GM12801 (cell line): Measurements from ENCODE around the gene PCNX1.

Experiments
- TF ChIP-seq, protein P1 (sequence below): IDR thresholded peaks from one replicate; pipeline ENCODE4 v1.5.1; 2011; ENCODE audit warnings: control low read depth; ENCODE audit not compliant: insufficient read length; ENCODE audit errors: extremely low read depth

PCNX1 gene

DNA sequence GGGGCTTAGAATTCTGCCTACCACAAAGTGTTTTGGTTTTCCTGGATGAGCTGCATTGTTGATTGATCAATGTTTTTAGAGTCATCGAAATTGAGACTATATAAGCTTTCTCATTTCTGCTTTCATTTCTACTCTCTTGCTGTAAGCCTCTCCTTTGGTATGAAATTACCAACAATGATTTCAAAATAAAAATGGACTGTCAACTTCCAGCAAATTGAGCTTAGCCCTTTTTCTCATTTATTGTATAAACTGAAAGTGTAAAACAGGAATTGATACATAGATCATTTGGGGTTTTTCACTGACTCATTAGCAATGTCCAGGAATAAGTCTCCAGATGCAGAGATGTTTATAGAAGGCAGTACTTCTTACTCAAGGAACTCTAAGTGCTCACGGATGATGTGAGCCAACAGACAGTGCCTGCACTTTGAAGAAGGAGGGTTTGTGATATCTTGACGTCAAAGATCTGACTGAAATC is 20.0 kb upstream of the PCNX1 start:
- TF ChIP-seq, protein P1, sequence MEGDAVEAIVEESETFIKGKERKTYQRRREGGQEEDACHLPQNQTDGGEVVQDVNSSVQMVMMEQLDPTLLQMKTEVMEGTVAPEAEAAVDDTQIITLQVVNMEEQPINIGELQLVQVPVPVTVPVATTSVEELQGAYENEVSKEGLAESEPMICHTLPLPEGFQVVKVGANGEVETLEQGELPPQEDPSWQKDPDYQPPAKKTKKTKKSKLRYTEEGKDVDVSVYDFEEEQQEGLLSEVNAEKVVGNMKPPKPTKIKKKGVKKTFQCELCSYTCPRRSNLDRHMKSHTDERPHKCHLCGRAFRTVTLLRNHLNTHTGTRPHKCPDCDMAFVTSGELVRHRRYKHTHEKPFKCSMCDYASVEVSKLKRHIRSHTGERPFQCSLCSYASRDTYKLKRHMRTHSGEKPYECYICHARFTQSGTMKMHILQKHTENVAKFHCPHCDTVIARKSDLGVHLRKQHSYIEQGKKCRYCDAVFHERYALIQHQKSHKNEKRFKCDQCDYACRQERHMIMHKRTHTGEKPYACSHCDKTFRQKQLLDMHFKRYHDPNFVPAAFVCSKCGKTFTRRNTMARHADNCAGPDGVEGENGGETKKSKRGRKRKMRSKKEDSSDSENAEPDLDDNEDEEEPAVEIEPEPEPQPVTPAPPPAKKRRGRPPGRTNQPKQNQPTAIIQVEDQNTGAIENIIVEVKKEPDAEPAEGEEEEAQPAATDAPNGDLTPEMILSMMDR = no peak

DNA sequence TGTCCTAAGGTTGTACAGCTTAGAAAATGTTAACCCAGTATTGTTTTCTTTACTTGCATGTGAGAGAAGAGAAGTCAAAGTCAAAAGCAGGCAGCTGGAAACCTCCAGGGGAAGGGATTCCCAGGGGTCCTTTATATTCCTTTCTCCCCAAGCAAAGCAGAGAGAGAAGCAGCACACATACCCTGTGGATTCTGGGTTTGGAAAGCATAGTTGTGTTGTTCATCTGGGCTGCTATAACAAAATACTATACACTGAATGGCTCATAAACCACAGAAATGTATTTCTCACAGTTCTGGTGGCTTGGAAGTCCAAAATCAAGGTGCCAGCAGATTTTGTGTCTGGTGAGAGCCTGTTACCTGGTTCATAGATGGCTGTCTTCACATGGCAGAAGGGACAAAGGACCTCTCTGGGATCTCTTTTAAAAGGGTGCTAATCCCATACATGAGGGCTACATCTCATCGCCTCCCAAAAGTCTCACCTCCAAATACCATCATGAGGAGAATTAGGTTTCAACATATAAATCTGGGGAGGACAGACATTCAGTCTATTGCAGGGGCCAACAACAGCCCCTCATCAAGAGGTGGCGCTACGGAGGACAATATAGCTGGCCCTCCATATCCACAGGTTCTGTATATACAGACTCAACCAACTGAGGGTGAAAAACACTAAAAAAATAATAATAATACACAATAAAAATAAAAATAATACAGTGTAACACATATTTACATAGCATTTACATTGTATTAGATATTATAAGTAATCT is 19.3 kb upstream of the PCNX1 start:
- TF ChIP-seq, protein P1 = no peak

DNA sequence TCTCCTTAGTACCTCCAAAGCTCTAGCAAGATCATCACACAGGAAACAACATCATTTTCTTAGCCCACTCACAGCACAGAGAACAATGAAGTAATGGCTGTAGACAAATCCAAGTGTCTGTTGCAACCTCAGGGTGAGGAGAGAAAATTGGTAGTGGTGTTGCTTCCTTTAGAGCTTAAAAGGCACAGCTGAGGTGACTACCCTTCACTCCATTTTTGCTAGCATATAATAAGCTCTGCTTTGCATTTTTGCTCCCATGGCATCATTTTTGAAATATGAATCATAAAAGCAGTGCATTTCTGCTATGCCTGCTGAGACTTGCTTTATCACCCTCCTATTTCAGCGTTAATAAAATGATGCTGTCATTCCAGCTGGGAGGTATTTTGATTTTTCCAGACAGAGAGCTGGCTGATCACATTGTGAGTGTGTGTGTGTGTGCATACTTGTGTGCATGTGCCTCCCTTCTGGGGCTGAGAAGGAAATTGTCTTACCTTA is 18.5 kb upstream of the PCNX1 start:
- TF ChIP-seq, protein P1 = no peak

DNA sequence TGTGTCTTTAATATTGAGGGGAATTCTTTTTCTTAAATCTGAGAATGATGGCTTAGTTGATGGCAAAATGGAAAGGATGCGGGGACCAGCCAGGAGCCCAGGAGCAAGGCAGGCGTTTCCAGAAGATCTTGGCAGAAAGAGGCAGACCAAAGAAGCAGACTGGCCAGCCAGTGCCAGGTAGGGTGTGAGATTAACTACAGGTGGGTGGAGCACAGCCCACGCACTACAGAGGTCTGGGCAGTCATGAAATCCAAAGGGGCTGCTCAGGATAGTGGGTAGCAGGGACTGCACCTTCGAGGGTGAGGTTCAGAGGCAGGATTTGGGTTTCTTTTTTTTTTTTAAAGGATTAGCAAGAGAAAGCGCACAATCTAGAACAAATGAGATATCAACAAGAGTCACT is 17.7 kb upstream of the PCNX1 start:
- TF ChIP-seq, protein P1 = no peak

DNA sequence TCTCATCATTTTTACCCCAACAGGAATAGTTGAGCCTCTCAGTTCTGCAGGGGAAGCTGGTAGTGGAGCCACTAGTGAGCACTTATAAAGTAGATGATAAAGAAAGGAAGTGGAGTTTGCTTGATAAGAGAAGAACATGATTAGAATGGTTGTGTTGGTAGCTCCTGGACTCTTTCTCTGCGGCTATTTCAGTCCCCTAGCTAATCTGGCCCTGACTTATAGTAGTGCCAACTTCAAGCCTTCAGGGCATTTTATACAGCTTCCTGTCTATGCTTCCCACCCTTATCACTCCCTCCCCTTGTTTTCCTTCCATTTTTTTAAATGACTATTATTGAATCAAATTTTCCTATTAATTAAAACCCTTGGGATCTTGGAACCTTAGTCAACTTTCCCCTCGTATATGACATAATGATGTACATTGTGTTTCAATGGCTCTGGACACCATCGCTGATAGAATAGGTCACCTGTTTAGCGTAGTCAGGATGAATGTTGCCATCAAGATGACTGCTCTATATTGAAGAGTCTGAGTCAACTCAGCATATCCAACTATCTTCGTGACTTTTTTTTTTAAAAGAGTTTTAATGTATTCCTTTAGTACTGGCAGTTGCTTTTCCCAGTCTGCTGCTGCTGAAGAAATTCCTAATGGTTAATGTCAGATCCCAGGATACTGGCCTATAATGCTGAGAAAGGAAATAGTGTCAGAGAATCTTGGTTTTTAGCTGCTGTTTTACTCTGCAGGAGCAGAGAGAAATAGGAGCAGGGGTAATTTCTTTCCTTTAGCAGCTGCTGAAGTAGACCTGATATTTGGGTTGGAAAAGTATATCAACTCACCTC is 16.2 kb upstream of the PCNX1 start:
- TF ChIP-seq, protein P1 = no peak

DNA sequence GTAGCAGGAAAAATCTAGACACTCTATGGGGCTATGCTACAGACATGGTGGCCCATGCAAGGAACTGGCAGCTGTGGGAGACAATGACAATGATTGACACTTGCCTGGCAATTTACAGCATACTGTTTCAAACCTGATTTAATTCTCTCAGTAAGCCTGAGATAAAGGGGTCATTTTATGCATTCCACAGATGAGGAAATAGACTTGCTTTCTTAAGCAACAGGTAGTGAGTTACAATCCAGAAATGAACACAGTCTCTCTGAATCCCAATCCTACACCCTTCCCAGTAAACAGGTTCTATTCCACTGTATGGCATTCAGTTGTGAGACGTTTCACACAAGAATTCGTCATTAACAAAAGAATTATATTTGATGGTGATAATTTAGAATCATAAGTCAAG is 15.5 kb upstream of the PCNX1 start:
- TF ChIP-seq, protein P1 = no peak

DNA sequence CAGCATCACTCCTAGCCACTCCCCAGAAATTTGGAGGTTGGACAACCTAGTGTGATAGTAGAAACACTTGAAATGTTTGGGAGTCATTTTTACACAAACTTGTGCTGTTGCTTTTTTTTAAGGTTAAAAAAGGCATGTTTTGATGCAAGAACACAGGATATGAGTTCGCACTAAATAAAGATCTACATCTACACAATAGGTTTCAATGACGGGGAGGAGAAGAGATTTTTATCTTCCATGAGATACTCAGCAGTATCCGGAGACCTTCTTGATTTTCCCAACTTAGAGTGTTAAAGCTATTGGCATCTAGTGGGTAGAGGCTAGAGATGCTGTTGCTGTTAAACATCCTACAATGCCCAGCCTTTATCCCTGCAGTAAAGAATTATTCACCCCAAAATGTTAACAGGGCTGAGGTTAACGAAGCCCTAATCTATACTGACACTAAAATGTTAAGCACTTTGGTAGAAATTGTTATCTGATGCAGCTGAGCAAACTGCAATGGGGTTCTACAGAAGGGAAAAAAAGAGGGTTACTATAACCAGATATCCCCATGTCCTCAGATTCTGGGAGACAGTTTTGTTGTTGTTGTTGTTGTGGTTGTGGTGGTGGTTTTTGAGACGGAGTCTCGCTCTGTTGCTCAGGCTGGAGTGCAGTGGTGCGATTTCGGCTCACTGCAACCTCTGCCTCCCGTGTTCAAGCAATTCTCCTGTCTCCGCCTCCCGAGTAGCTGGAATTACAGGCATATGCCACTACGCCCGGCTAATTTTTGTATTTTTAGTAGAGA is 14.0 kb upstream of the PCNX1 start:
- TF ChIP-seq, protein P1 = no peak
